Heart left ventricle (tissue), 13 donors: ENCODE data around the gene KRTAP10-1.

Experiments
- POLR2A ChIP-seq, 2 donors: fragments of 450-650 bp; IDR thresholded peaks; one replicate each; pipeline ENCODE4 v1.6.1; 2017; ENCODE audit warnings: antibody characterized with exemption in 2 of 2, mild to moderate bottlenecking in 2 of 2, moderate library complexity in 2 of 2
- TF ChIP-seq, protein P1 (sequence below), 12 donors: fragments of 200-600 bp; sonication (generic) in 4 of 12; IDR thresholded peaks; one replicate each; pipeline versions ENCODE4 v1.5.0 to v1.8.0; 2018 to 2022; ENCODE audit warnings: antibody characterized with exemption in 12 of 12, mild to moderate bottlenecking in 5 of 12
- donor health status: ischemic (EF 13 %, LVEDD 7.1; RV severe dilation, severe dysfunction).
- donor health status: DM: no; HTN: yes; CAD: no.
- donor health status: DM: no; HTN: no; CAD: no.
- donor health status: ischemic (EF 25% LVEDD 6.9; RV normal size, moderate dysfunction).
- donor health status: ischemic (EF 25% LVEDD 5.7; RV mildly dilated, moderate dysfunction).
- donor health status: ischemic (EF 35%, LVEDD 5.7; RV mildly dilated, moderate dysfunction).
- donor health status: nonischemic (EF 11% LVEDD 7.7; RV severe dilation, severe dysfunction).
- donor health status: DM: yes; HTN: yes; CAD: no.
- donor health status: PGD.
- donor health status: ischemic (EF 29% LVEDD 5.4; RV normal size, mild dysfunction).
- donor health status: nonischemic (EF 23%, LVEDD 6.1; RV moderate dilation, normal function).

DNA sequence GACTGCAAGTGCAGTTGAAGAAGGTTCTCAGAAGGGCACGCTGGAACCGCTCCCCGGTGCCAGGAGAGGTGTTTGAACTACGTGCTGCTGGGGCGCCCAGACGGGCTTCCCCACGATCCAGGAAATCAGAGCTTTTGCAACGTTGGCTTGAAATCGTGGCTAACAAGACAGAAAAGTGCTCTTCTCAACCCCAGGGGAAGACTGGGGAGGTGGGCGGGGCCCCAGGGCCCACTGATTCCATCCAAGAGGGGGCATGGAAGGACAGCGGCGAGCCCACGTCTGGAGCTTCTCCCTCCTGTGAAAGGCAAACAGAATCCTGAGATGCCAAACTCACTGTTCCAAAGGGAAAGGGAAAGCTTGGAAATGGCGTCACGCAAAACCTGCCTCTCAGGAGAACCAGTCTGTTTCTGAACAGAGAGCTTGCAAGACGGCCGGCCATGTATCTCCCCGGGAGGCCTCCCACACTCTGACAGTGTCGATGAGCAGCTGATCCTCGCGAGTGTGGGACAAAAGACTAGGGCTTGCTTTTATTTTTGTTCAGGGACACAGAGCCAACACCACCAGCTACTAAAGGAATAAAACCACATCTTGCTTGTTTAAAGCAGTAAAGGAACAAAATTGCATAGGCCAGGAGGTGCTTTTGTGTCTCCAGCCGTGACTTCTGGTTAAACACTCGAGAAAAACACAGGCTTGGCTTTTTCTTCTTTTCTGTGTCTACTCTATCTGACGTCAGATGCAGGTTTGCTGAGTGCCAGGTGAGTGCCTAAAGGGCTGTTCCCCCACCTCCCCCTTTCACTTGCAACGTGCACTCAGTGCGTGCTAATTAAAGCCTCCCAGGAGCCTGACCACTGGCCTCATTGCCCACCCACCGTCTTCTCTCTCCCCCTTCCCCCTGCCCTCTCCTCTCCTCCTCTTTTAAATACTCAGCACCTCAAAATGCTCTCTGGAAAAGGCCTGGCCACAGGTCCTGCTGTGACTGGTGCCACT is 43.1 kb downstream of the KRTAP10-1 start:
- TF ChIP-seq, protein P1, sequence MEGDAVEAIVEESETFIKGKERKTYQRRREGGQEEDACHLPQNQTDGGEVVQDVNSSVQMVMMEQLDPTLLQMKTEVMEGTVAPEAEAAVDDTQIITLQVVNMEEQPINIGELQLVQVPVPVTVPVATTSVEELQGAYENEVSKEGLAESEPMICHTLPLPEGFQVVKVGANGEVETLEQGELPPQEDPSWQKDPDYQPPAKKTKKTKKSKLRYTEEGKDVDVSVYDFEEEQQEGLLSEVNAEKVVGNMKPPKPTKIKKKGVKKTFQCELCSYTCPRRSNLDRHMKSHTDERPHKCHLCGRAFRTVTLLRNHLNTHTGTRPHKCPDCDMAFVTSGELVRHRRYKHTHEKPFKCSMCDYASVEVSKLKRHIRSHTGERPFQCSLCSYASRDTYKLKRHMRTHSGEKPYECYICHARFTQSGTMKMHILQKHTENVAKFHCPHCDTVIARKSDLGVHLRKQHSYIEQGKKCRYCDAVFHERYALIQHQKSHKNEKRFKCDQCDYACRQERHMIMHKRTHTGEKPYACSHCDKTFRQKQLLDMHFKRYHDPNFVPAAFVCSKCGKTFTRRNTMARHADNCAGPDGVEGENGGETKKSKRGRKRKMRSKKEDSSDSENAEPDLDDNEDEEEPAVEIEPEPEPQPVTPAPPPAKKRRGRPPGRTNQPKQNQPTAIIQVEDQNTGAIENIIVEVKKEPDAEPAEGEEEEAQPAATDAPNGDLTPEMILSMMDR (IDR thresholded peaks at IDR 0.05): no peak
- TF ChIP-seq POLR2A (IDR thresholded peaks at IDR 0.05): no peak
